Fibroblast of the aortic adventitia (primary cell): ENCODE results near the gene FLNB. TPM values are rescaled to one million over a fixed set of nuclear protein-coding genes. Genes with fewer than 3 reads are reported as not detected.

Experiments
- DNase-seq: peaks from one replicate; pipeline ENCODE4 v3.0.0-alpha.2; 2010; ENCODE audit warnings: low read depth
- H3K4me3 ChIP-seq: 2 replicates; pipeline ENCODE4 v1.5.1; 2011; ENCODE audit warnings: low read depth, mild to moderate bottlenecking, control low read depth, low read length, moderate library complexity
- CTCF ChIP-seq: IDR thresholded peaks from 2 replicates; pipeline ENCODE4 v1.5.1; 2011; ENCODE audit warnings: mild to moderate bottlenecking, low read length, control low read depth, inconsistent platforms; ENCODE audit not compliant: insufficient read depth
- total RNA-seq: library from RNA; depleted of rRNA; stranded (reverse); fragments of >200 nt; gene quantifications from 2 replicates; pipeline ENCODE4 v1.2.3, GENCODE V29; 2012; ENCODE audit warnings: low replicate concordance

The FLNB gene
- total RNA-seq, 1 donor: 69.0 TPM

GRCh38 chr3:58178528-58179234 lies 170.5 kb downstream of the FLNB start:
- TF ChIP-seq CTCF: no peak
- DNase-seq: no peak
- H3K4me3 ChIP-seq: no peak overlapping the region

GRCh38 chr3:58179235-58180098 lies 171.2 kb downstream of the FLNB start:
- H3K4me3 ChIP-seq: no peak overlapping the region
- no peak for DNase-seq
- TF ChIP-seq CTCF: no peak

GRCh38 chr3:58180099-58180880 lies 172.1 kb downstream of the FLNB start:
- no peak for DNase-seq
- TF ChIP-seq CTCF: no peak
- H3K4me3 ChIP-seq: no peak overlapping the region

GRCh38 chr3:58180940-58181587 lies 172.8 kb downstream of the FLNB start:
- no peak overlapping the region for H3K4me3 ChIP-seq
- no peak for TF ChIP-seq CTCF
- DNase-seq: no peak

- TF ChIP-seq CTCF: no peak
- DNase-seq: no peak
- no peak overlapping the region for H3K4me3 ChIP-seq
Observed at GRCh38 chr3:58183221-58183620, 175.0 kb downstream of the FLNB start.

- TF ChIP-seq CTCF: no peak
- no peak for DNase-seq
- no peak overlapping the region for H3K4me3 ChIP-seq
Observed at GRCh38 chr3:58183891-58184290, 175.7 kb downstream of the FLNB start.
